ENCODE results near the gene TPCN2.

- TF ChIP-seq POLR2A (IDR thresholded peaks at IDR 0.05): no peak
- TF ChIP-seq CTCF (IDR thresholded peaks at IDR 0.05): no peak
Observed at GRCh38 chr11:69009441-69010211, 39.1 kb upstream of the TPCN2 start.
